Ishikawa (cell line): ENCODE measurements around the gene NPAP1.

Experiments
- CEBPB ChIP-seq: IDR thresholded peaks from 2 replicates; pipeline ENCODE4 v1.6.1; 2012
- CREB1 ChIP-seq: IDR thresholded peaks from 2 replicates; pipeline ENCODE4 v1.6.1; 2012; ENCODE audit warnings: low read depth
- EP300 ChIP-seq: IDR thresholded peaks from 2 replicates; pipeline ENCODE4 v1.6.1; 2012; ENCODE audit warnings: borderline replicate concordance
- FOXM1 ChIP-seq: IDR thresholded peaks from 2 replicates; pipeline ENCODE4 v1.6.1; 2012; ENCODE audit warnings: low read depth, borderline replicate concordance
- RAD21 ChIP-seq: IDR thresholded peaks from 2 replicates; pipeline ENCODE4 v1.6.1; 2012; ENCODE audit warnings: low read depth
- REST ChIP-seq: IDR thresholded peaks from 2 replicates; pipeline ENCODE4 v1.6.1; 2012; ENCODE audit warnings: low read depth, mild to moderate bottlenecking
- TAF1 ChIP-seq: IDR thresholded peaks from 2 replicates; pipeline ENCODE4 v1.6.1; 2012; ENCODE audit warnings: low read depth, mild to moderate bottlenecking
- TCF12 ChIP-seq: IDR thresholded peaks from 2 replicates; pipeline ENCODE4 v1.6.1; 2012; ENCODE audit warnings: low read depth
- TF ChIP-seq, protein P1 (sequence below): IDR thresholded peaks from 2 replicates; pipeline ENCODE4 v1.6.1; 2012

GRCh38 chr15:24659622-24660021 is 16.0 kb upstream of the NPAP1 start:
- TF ChIP-seq TCF12: no peak
- no peak for TF ChIP-seq RAD21
- TF ChIP-seq TAF1: no peak
- no peak for TF ChIP-seq REST
- no peak for TF ChIP-seq EP300
- TF ChIP-seq FOXM1: no peak
- TF ChIP-seq, protein P1, sequence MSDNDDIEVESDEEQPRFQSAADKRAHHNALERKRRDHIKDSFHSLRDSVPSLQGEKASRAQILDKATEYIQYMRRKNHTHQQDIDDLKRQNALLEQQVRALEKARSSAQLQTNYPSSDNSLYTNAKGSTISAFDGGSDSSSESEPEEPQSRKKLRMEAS: no peak
- no peak for TF ChIP-seq CREB1
- TF ChIP-seq CEBPB: no peak
